Measurements from ENCODE around the gene CLBA1. TPM values are rescaled to one million over a fixed set of nuclear protein-coding genes. Genes with fewer than 3 reads are reported as not detected.
A peak's percentile ranks its signal among the peaks of the same experiment; 100 is the strongest.
"Not testable (repeated sequence)": the region's sequence is repeated elsewhere in the genome, so short reads cannot be mapped to it uniquely, and the experiment has no call there.

The CLBA1 gene
- total RNA-seq, 3 donors from 2014 or later: 4.5 to 17.0 (median 8.8) TPM

- no peak for TF ChIP-seq CTCF (IDR thresholded peaks at IDR 0.05)
- no peak for TF ChIP-seq POLR2A (IDR thresholded peaks at IDR 0.05)
- no peak for TF ChIP-seq POLR2AphosphoS5 (IDR thresholded peaks at IDR 0.05)
- peak; percentile 39 to 84 for DNase-seq (ENCODE audit: low spot score in 2 of 2)
- intact Hi-C loops (cut with DNase I; ENCODE audit: low total_unique reads): no loop called here
Observed at GRCh38 chr14:105028251-105028927, 42.8 kb downstream of the CLBA1 start.

GRCh38 chr14:105029402-105029801, 43.8 kb downstream of the CLBA1 start:
- no peaks in the 10 kb centered on the region for H3K4me1 ChIP-seq
- H3K27ac ChIP-seq: peak overlapping the region in 1 of 2 donors; percentile 29
- DNase-seq (ENCODE audit: low spot score in 2 of 2): peak in 1 of 2 donors; percentile 76
- no peak overlapping the region for H3K4me3 ChIP-seq
- intact Hi-C loops (cut with DNase I; ENCODE audit: low total_unique reads): no loop called here
- H3K36me3 ChIP-seq: no peaks in the 10 kb centered on the region
- H3K27me3 ChIP-seq: no peaks in the 10 kb centered on the region
- TF ChIP-seq CTCF (IDR thresholded peaks at IDR 0.05): no peak
- no peak for TF ChIP-seq POLR2AphosphoS5 (IDR thresholded peaks at IDR 0.05)
- no peak for TF ChIP-seq POLR2A (IDR thresholded peaks at IDR 0.05)
- H3K9me3 ChIP-seq: no peaks in the 10 kb centered on the region

More at GRCh38 chr14:105028251-105028927, 42.8 kb downstream of the CLBA1 start:
- Histone ChIP-seq H3K4me3 (no peak overlapping the region), H3K36me3 (no peaks in the 10 kb centered on the region), H3K27me3 (no peaks in the 10 kb centered on the region), H3K9me3 (no peaks in the 10 kb centered on the region), H3K27ac (no peak overlapping the region), H3K4me1 (no peaks in the 10 kb centered on the region)

GRCh38 chr14:105030194-105030593, 44.6 kb downstream of the CLBA1 start:
- DNase-seq (ENCODE audit: low spot score in 2 of 2): no peak
- no peaks in the 10 kb centered on the region for H3K9me3 ChIP-seq
- no peaks in the 10 kb centered on the region for H3K27me3 ChIP-seq
- no peaks in the 10 kb centered on the region for H3K4me1 ChIP-seq
- H3K36me3 ChIP-seq: no peaks in the 10 kb centered on the region
- intact Hi-C loops (cut with DNase I; ENCODE audit: low total_unique reads): no loop called here
- no peak overlapping the region for H3K4me3 ChIP-seq
- TF ChIP-seq POLR2A (IDR thresholded peaks at IDR 0.05) (no peak), POLR2AphosphoS5 (IDR thresholded peaks at IDR 0.05) (no peak), CTCF (IDR thresholded peaks at IDR 0.05) (no peak)
- no peak overlapping the region for H3K27ac ChIP-seq

GRCh38 chr14:105030836-105031396, 45.3 kb downstream of the CLBA1 start:
- H3K36me3 ChIP-seq: no peaks in the 10 kb centered on the region
- no peaks in the 10 kb centered on the region for H3K4me1 ChIP-seq
- no peak overlapping the region for H3K4me3 ChIP-seq
- no peak for TF ChIP-seq CTCF (IDR thresholded peaks at IDR 0.05)
- no peak for TF ChIP-seq POLR2AphosphoS5 (IDR thresholded peaks at IDR 0.05)
- TF ChIP-seq POLR2A (IDR thresholded peaks at IDR 0.05): no peak
- DNase-seq (ENCODE audit: low spot score in 2 of 2): no peak
- H3K27ac ChIP-seq: peak overlapping the region in 1 of 2 donors; percentile 27
- no peaks in the 10 kb centered on the region for H3K9me3 ChIP-seq
- no peaks in the 10 kb centered on the region for H3K27me3 ChIP-seq
- intact Hi-C loops (cut with DNase I; ENCODE audit: low total_unique reads): no loop called here

- H3K27me3 ChIP-seq; H3K4me1 ChIP-seq; intact Hi-C loops (cut with DNase I; ENCODE audit: low total_unique reads); H3K9me3 ChIP-seq; H3K36me3 ChIP-seq: not testable (repeated sequence)
- peak overlapping the region in 2 of 3 donors; percentile 45 to 57 for H3K4me3 ChIP-seq
- H3K27ac ChIP-seq: peak overlapping the region; percentile 53 to 73
- peak in 1 of 2 donors; percentile 26 for DNase-seq (ENCODE audit: low spot score in 2 of 2)
Observed at GRCh38 chr14:105032451-105032901, 46.9 kb downstream of the CLBA1 start.

GRCh38 chr14:105033412-105033900, 47.9 kb downstream of the CLBA1 start:
- Histone ChIP-seq H3K4me3 (peak overlapping the region; percentile 34 to 57 (median 45)), H3K27ac (peak overlapping the region; percentile 53 to 73)
- H3K36me3 ChIP-seq; intact Hi-C loops (cut with DNase I; ENCODE audit: low total_unique reads); H3K9me3 ChIP-seq; H3K4me1 ChIP-seq; H3K27me3 ChIP-seq; DNase-seq (ENCODE audit: low spot score in 2 of 2): not testable (repeated sequence)
